GM12878 (cell line): Measurements from ENCODE around the gene DEXI. TPM values are rescaled to one million over a fixed set of nuclear protein-coding genes. Genes with fewer than 3 reads are reported as not detected.

ENCODE experiments used
- CBX5 ChIP-seq: sonication (generic); IDR thresholded peaks from 2 replicates; pipeline ENCODE4 v1.6.1; 2016; ENCODE audit warnings: low read depth, moderate library complexity, mild to moderate bottlenecking, inconsistent platforms
- CHD2 ChIP-seq: IDR thresholded peaks from 2 replicates; pipeline ENCODE4 v1.6.1; 2011; ENCODE audit warnings: low read depth, low read length, improper control_type of control experiment, borderline replicate concordance
- CREB1 ChIP-seq: IDR thresholded peaks from 2 replicates; pipeline ENCODE4 v1.6.1; 2012; ENCODE audit warnings: low read depth, mild to moderate bottlenecking, inconsistent platforms
- FOXM1 ChIP-seq: IDR thresholded peaks from 2 replicates; pipeline ENCODE4 v1.6.1; 2012; ENCODE audit warnings: low read depth, mild to moderate bottlenecking, inconsistent platforms, low read length, moderate library complexity
- HCFC1 ChIP-seq: fragments of 150-350 bp; IDR thresholded peaks from 2 replicates; pipeline ENCODE4 v1.6.1; 2014; ENCODE audit warnings: low read length
- IRF4 ChIP-seq: IDR thresholded peaks from 2 replicates; pipeline ENCODE4 v1.6.1; 2011; ENCODE audit warnings: low read depth, low read length
- KDM1A ChIP-seq: fragments of 200-600 bp; sonication (generic); IDR thresholded peaks from 2 replicates; pipeline ENCODE4 v1.6.1; 2016; ENCODE audit warnings: borderline replicate concordance
- MTA3 ChIP-seq: IDR thresholded peaks from 2 replicates; pipeline ENCODE4 v1.6.1; 2012; ENCODE audit warnings: low read length, inconsistent platforms, borderline replicate concordance
- NFYB ChIP-seq: IDR thresholded peaks from 2 replicates; pipeline ENCODE4 v1.6.1; 2011; ENCODE audit warnings: low read depth, mild to moderate bottlenecking, low read length, improper control_type of control experiment, moderate library complexity; ENCODE audit not compliant: insufficient read depth
- NR2C1 ChIP-seq: fragments of 450-650 bp; IDR thresholded peaks from 2 replicates; pipeline ENCODE4 v1.6.1; 2017; ENCODE audit warnings: antibody characterized with exemption, mild to moderate bottlenecking, moderate library complexity
- SPI1 ChIP-seq: IDR thresholded peaks from 2 replicates; pipeline ENCODE4 v1.6.1; 2011; ENCODE audit warnings: low read depth, mild to moderate bottlenecking, low read length, moderate library complexity, borderline replicate concordance; ENCODE audit not compliant: insufficient read depth
- STAT1 ChIP-seq: fragments of 450-650 bp; conservative IDR thresholded peaks from 2 replicates; pipeline ENCODE4 v1.6.1; 2014; ENCODE audit warnings: antibody characterized with exemption, mild to moderate bottlenecking
- TCF7 ChIP-seq: IDR thresholded peaks from 2 replicates; pipeline ENCODE4 v1.6.1; 2014; ENCODE audit warnings: antibody characterized with exemption, borderline replicate concordance
- ZNF384 ChIP-seq: IDR thresholded peaks from 2 replicates; pipeline ENCODE4 v1.6.1; 2012; ENCODE audit warnings: low read depth, mild to moderate bottlenecking, low read length, improper control_type of control experiment, borderline replicate concordance
- polyA plus RNA-seq, 11 experiments: library from polyadenylated mRNA; depleted of rRNA in 4 of 11; unstranded in 6 of 11; stranded (reverse) in 5 of 11; fragments of >200 nt; fragmentation: Nextera tagmentation in 4 of 11; fragmentation: Illumina TruSeq in 1 of 11; extraction: Ambion mirVana in 4 of 11; extraction: Trizol in 1 of 11; gene quantifications; 1 replicate in 1 of 11; 2 replicates in 10 of 11; pipeline versions ENCODE4 v1.2.1 to v1.2.3, GENCODE V29; 2011 to 2016; ENCODE audit warnings: inconsistent platforms in 2 of 11, missing spikeins in 2 of 11, low read depth in 1 of 11
- total RNA-seq, 4 experiments: library from RNA; depleted of rRNA in 3 of 4; stranded (reverse); fragments of >200 nt in 3 of 4; fragmentation: Illumina TruSeq in 1 of 4; extraction: Trizol in 1 of 4; gene quantifications; 2 replicates each; pipeline versions ENCODE4 v1.2.1 to v1.2.3, GENCODE V29; 2013 to 2021
- TF ChIP-seq, protein P1 (sequence below): fragments of 450-650 bp; IDR thresholded peaks from 2 replicates; pipeline ENCODE4 v1.6.1; 2016; ENCODE audit warnings: mild to moderate bottlenecking
- TF ChIP-seq, protein P2 (sequence below): fragments of 450-650 bp; IDR thresholded peaks from 2 replicates; pipeline ENCODE4 v1.6.1; 2017; ENCODE audit warnings: mild to moderate bottlenecking, moderate library complexity
- TF ChIP-seq, protein P3 (sequence below): IDR thresholded peaks from 2 replicates; pipeline ENCODE4 v1.6.1; 2011; ENCODE audit warnings: borderline replicate concordance, low read depth, mild to moderate bottlenecking, moderate library complexity, low read length; ENCODE audit not compliant: insufficient read depth, poor library complexity, severe bottlenecking
- TF ChIP-seq, protein P4 (sequence below): IDR thresholded peaks from 2 replicates; pipeline ENCODE4 v1.6.1; 2012; ENCODE audit warnings: improper control_type of control experiment, low read depth, low read length; ENCODE audit not compliant: insufficient replicate concordance

DEXI gene
- total and polyA plus RNA-seq, 10 of the 15 experiments (the other 5 are each of a cell fraction or from before 2014, with no cell fraction given), result 1.4 to 26.3 (median 18.4) TPM

DNA sequence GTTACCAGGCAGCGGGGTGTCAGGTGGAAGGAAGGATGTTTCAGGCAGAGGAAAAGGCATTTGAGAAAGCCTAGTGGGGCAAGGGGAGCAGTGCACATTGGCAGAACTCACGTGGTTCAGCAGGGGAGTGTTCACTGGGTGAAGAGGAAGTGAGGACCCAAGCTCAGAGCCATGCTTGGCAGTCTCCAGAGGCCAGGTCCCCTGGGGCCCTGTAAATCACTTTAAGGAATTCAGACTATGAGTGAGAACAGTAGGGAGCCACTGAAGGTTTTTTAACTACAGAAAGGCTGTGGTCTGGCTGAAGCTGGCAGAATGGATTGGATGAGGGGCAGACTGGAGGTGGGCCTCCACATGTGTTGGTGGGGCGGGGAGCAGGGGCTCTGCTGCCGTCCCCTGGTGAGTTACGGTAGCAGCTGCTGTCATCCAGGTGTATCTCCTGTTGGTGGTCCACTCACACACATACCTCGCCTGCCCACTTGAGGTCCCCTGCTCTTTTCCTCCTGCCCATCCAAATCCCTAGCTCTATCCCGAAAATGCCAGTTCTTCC is 7.2 kb upstream of the DEXI start (continued):
- TF ChIP-seq, protein P1, sequence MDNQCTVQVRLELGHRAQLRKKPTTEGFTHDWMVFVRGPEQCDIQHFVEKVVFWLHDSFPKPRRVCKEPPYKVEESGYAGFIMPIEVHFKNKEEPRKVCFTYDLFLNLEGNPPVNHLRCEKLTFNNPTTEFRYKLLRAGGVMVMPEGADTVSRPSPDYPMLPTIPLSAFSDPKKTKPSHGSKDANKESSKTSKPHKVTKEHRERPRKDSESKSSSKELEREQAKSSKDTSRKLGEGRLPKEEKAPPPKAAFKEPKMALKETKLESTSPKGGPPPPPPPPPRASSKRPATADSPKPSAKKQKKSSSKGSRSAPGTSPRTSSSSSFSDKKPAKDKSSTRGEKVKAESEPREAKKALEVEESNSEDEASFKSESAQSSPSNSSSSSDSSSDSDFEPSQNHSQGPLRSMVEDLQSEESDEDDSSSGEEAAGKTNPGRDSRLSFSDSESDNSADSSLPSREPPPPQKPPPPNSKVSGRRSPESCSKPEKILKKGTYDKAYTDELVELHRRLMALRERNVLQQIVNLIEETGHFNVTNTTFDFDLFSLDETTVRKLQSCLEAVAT, result peak; percentile 56; the same call in 1 of the 2 replicates
- TF ChIP-seq ZNF384 (no peak), MTA3 (no peak), IRF4 (peak; percentile 46; the same call in 1 of the 2 replicates), TCF7 (no peak), KDM1A (no peak), CREB1 (no peak), STAT1 (no peak), CHD2 (no peak), NR2C1 (no peak), CBX5 (no peak), HCFC1 (no peak), FOXM1 (no peak), NFYB (0 out of 2 replicates have a peak, but pooled peaks have one; percentile 35), SPI1 (peak; percentile 89)
- TF ChIP-seq, protein P2, sequence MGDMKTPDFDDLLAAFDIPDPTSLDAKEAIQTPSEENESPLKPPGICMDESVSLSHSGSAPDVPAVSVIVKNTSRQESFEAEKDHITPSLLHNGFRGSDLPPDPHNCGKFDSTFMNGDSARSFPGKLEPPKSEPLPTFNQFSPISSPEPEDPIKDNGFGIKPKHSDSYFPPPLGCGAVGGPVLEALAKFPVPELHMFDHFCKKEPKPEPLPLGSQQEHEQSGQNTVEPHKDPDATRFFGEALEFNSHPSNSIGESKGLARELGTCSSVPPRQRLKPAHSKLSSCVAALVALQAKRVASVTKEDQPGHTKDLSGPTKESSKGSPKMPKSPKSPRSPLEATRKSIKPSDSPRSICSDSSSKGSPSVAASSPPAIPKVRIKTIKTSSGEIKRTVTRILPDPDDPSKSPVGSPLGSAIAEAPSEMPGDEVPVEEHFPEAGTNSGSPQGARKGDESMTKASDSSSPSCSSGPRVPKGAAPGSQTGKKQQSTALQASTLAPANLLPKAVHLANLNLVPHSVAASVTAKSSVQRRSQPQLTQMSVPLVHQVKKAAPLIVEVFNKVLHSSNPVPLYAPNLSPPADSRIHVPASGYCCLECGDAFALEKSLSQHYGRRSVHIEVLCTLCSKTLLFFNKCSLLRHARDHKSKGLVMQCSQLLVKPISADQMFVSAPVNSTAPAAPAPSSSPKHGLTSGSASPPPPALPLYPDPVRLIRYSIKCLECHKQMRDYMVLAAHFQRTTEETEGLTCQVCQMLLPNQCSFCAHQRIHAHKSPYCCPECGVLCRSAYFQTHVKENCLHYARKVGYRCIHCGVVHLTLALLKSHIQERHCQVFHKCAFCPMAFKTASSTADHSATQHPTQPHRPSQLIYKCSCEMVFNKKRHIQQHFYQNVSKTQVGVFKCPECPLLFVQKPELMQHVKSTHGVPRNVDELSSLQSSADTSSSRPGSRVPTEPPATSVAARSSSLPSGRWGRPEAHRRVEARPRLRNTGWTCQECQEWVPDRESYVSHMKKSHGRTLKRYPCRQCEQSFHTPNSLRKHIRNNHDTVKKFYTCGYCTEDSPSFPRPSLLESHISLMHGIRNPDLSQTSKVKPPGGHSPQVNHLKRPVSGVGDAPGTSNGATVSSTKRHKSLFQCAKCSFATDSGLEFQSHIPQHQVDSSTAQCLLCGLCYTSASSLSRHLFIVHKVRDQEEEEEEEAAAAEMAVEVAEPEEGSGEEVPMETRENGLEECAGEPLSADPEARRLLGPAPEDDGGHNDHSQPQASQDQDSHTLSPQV, result 0 out of 2 replicates have a peak, but pooled peaks have one; percentile 46
- TF ChIP-seq, protein P3, sequence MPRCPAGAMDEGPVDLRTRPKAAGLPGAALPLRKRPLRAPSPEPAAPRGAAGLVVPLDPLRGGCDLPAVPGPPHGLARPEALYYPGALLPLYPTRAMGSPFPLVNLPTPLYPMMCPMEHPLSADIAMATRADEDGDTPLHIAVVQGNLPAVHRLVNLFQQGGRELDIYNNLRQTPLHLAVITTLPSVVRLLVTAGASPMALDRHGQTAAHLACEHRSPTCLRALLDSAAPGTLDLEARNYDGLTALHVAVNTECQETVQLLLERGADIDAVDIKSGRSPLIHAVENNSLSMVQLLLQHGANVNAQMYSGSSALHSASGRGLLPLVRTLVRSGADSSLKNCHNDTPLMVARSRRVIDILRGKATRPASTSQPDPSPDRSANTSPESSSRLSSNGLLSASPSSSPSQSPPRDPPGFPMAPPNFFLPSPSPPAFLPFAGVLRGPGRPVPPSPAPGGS, result peak; percentile 48
- TF ChIP-seq, protein P4, sequence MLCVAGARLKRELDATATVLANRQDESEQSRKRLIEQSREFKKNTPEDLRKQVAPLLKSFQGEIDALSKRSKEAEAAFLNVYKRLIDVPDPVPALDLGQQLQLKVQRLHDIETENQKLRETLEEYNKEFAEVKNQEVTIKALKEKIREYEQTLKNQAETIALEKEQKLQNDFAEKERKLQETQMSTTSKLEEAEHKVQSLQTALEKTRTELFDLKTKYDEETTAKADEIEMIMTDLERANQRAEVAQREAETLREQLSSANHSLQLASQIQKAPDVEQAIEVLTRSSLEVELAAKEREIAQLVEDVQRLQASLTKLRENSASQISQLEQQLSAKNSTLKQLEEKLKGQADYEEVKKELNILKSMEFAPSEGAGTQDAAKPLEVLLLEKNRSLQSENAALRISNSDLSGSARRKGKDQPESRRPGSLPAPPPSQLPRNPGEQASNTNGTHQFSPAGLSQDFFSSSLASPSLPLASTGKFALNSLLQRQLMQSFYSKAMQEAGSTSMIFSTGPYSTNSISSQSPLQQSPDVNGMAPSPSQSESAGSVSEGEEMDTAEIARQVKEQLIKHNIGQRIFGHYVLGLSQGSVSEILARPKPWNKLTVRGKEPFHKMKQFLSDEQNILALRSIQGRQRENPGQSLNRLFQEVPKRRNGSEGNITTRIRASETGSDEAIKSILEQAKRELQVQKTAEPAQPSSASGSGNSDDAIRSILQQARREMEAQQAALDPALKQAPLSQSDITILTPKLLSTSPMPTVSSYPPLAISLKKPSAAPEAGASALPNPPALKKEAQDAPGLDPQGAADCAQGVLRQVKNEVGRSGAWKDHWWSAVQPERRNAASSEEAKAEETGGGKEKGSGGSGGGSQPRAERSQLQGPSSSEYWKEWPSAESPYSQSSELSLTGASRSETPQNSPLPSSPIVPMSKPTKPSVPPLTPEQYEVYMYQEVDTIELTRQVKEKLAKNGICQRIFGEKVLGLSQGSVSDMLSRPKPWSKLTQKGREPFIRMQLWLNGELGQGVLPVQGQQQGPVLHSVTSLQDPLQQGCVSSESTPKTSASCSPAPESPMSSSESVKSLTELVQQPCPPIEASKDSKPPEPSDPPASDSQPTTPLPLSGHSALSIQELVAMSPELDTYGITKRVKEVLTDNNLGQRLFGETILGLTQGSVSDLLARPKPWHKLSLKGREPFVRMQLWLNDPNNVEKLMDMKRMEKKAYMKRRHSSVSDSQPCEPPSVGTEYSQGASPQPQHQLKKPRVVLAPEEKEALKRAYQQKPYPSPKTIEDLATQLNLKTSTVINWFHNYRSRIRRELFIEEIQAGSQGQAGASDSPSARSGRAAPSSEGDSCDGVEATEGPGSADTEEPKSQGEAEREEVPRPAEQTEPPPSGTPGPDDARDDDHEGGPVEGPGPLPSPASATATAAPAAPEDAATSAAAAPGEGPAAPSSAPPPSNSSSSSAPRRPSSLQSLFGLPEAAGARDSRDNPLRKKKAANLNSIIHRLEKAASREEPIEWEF, result peak; percentile 94
